GM23338 (cell line): Measurements from ENCODE around the gene MED27. TPM values are rescaled to one million over a fixed set of nuclear protein-coding genes. Genes with fewer than 3 reads are reported as not detected.
A peak's percentile ranks its signal among the peaks of the same experiment; 100 is the strongest.

ENCODE experiments used
- ATAC-seq: fragments of 200-7000 bp; cut with Tn5 transposase; 3 replicates; pipeline ENCODE4 v1.9.1; 2020
- DNase-seq: peaks from one replicate; pipeline ENCODE4 v3.0.0-alpha.2; 2015; ENCODE audit warnings: low spot score
- H2AFZ ChIP-seq: fragments of 200-600 bp; sonication (generic); 2 replicates; pipeline ENCODE4 v1.8.0; 2016; ENCODE audit warnings: antibody characterized with exemption, mild to moderate bottlenecking, moderate library complexity
- H3F3A ChIP-seq: fragments of 200-600 bp; sonication (generic); replicated peaks from 2 replicates; pipeline ENCODE4 v1.8.0; 2017; ENCODE audit warnings: antibody characterized with exemption, mixed run types, low read depth
- H3K27ac ChIP-seq: fragments of 200-600 bp; sonication (generic); 2 replicates; pipeline ENCODE4 v1.6.1; 2016; ENCODE audit warnings: low read depth
- H3K27me3 ChIP-seq: fragments of 200-600 bp; sonication (generic); 2 replicates; pipeline ENCODE4 v1.8.0; 2016; ENCODE audit warnings: mild to moderate bottlenecking, mixed run types, moderate library complexity; ENCODE audit not compliant: insufficient read depth
- H3K36me3 ChIP-seq: fragments of 200-600 bp; sonication (generic); 2 replicates; pipeline ENCODE4 v1.8.0; 2016; ENCODE audit warnings: mild to moderate bottlenecking; ENCODE audit not compliant: insufficient read depth
- H3K4me1 ChIP-seq: fragments of 200-600 bp; sonication (generic); 2 replicates; pipeline ENCODE4 v1.8.0; 2016; ENCODE audit warnings: mild to moderate bottlenecking, moderate library complexity; ENCODE audit not compliant: insufficient read depth
- H3K4me2 ChIP-seq: fragments of 200-600 bp; sonication (generic); 2 replicates; pipeline ENCODE4 v1.7.1; 2017; ENCODE audit warnings: mixed run types
- H3K4me3 ChIP-seq: fragments of 200-600 bp; sonication (generic); 2 replicates; pipeline ENCODE4 v1.6.1; 2016; ENCODE audit warnings: mixed run types
- H3K79me2 ChIP-seq: fragments of 200-600 bp; sonication (generic); replicated peaks from 2 replicates; pipeline ENCODE4 v1.8.0; 2017; ENCODE audit warnings: mild to moderate bottlenecking; ENCODE audit not compliant: insufficient read depth
- H3K9me2 ChIP-seq: fragments of 200-600 bp; sonication (generic); 2 replicates; pipeline ENCODE4 v1.8.0; 2017; ENCODE audit not compliant: insufficient read depth
- H4K20me1 ChIP-seq: fragments of 200-600 bp; sonication (generic); replicated peaks from 2 replicates; pipeline ENCODE4 v1.8.0; 2017; ENCODE audit warnings: mild to moderate bottlenecking; ENCODE audit not compliant: insufficient read depth
- H3K27ac Mint-ChIP-seq: 2 replicates; pipeline ENCODE4 v1.8.0; 2020; ENCODE audit warnings: inconsistent platforms, mild to moderate bottlenecking, moderate library complexity, mixed read lengths
- H3K27me3 Mint-ChIP-seq: 3 replicates; pipeline ENCODE4 v1.8.0; 2022; ENCODE audit warnings: low read depth, mild to moderate bottlenecking, moderate library complexity, mixed read lengths, inconsistent platforms; ENCODE audit not compliant: insufficient read depth, poor library complexity
- H3K36me3 Mint-ChIP-seq: 3 replicates; pipeline ENCODE4 v1.8.0; 2021; ENCODE audit warnings: low read depth, mild to moderate bottlenecking, inconsistent platforms, moderate library complexity, mixed read lengths
- H3K4me1 Mint-ChIP-seq: 3 replicates; pipeline ENCODE4 v1.8.0; 2020; ENCODE audit warnings: mild to moderate bottlenecking, inconsistent platforms, mixed read lengths
- H3K4me3 Mint-ChIP-seq: 3 replicates; pipeline ENCODE4 v1.8.0; 2021; ENCODE audit warnings: moderate library complexity, mild to moderate bottlenecking, inconsistent platforms, mixed read lengths
- H3K9me3 Mint-ChIP-seq: 3 replicates; pipeline ENCODE4 v1.8.0; 2020; ENCODE audit warnings: moderate library complexity, mild to moderate bottlenecking, inconsistent platforms, mixed read lengths
- CTCF ChIP-seq, 2 experiments: fragments of 200-600 bp in 1 of 2; sonication (generic) in 1 of 2; conservative IDR thresholded peaks; 2 replicates each; pipeline versions ENCODE4 v1.5.1 to v1.6.1; 2016 to 2017; ENCODE audit warnings: antibody characterized with exemption in 2 of 2, low read depth in 2 of 2, mild to moderate bottlenecking in 2 of 2, moderate library complexity in 1 of 2
- EZH2 ChIP-seq: fragments of 200-600 bp; sonication (generic); IDR thresholded peaks from one replicate; pipeline ENCODE4 v1.8.0; 2017; ENCODE audit warnings: antibody characterized with exemption, mild to moderate bottlenecking, low read depth; ENCODE audit not compliant: unreplicated experiment
- EZH2phosphoT487 ChIP-seq: fragments of 200-600 bp; sonication (generic); IDR thresholded peaks from one replicate; pipeline ENCODE4 v1.8.1; 2018; ENCODE audit warnings: antibody characterized with exemption; ENCODE audit not compliant: unreplicated experiment
- JUNB ChIP-seq: IDR thresholded peaks from one replicate; pipeline ENCODE4 v1.6.1; 2016; ENCODE audit warnings: antibody characterized with exemption; ENCODE audit not compliant: unreplicated experiment
- NANOG ChIP-seq: IDR thresholded peaks from 2 replicates; pipeline ENCODE4 v1.6.1; 2016; ENCODE audit warnings: antibody characterized with exemption, borderline replicate concordance
- POLR2AphosphoS5 ChIP-seq: IDR thresholded peaks from 2 replicates; pipeline ENCODE4 v1.6.1; 2016; ENCODE audit warnings: antibody characterized with exemption, low read depth
- polyA plus RNA-seq: library from polyadenylated mRNA; unstranded; fragments of >200 nt; fragmentation: Nextera tagmentation; extraction: Ambion mirVana; gene quantifications from 2 replicates; pipeline ENCODE4 v1.2.1, GENCODE V29; 2016
- total RNA-seq: library from RNA; depleted of rRNA; stranded (reverse); fragments of >200 nt; shearing (Covaris generic); gene quantifications from 2 replicates; pipeline ENCODE4 v1.2.3, GENCODE V29; 2014
- TF ChIP-seq, protein P1 (sequence below): IDR thresholded peaks from 2 replicates; pipeline ENCODE4 v1.6.1; 2016; ENCODE audit warnings: antibody characterized with exemption

Gene MED27
- total and polyA plus RNA-seq, 2 experiments from 2014 or later: 30.6 to 35.0 TPM

DNA sequence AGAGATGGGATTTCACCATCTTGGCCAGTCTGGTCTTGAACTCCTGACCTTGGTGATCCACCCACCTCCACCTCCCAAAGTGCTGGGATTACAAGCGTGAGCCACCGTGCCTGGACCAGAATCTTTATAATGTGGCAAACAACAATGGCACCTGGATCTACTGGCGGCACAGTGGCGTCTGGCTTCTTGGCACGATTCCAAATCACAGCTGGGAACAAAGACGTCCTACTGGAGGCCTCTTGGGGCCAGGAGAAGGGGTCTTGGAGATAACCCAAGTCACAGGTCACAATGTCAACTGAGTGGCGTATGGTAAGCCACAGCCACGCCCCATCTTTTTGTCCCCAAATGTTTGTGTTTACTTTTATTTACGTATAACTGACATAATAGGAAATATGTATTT, 262.0 kb downstream of the MED27 start:
- Histone ChIP-seq H3K4me3 (no peak overlapping the region), H3K27me3 (no peaks in the 10 kb centered on the region), H3K79me2 (no peaks in the 10 kb centered on the region), H3F3A (no peaks in the 10 kb centered on the region), H3K4me2 (peak overlapping the region; percentile 43; the same call in 1 of the 2 replicates), H3K9me2 (no peaks in the 10 kb centered on the region), H3K36me3 (no peaks in the 10 kb centered on the region), H3K27ac (no peak overlapping the region), H3K4me1 (peaks cover 7% of the 10 kb centered on the region), H2AFZ (no peak overlapping the region), H4K20me1 (no peaks in the 10 kb centered on the region)
- no peak for DNase-seq
- no peaks in the 10 kb centered on the region for H3K36me3 Mint-ChIP-seq
- H3K27me3 Mint-ChIP-seq: peaks cover 6% of the 10 kb centered on the region
- H3K27ac Mint-ChIP-seq: no peak overlapping the region
- H3K4me3 Mint-ChIP-seq: no peak overlapping the region
- no peaks in the 10 kb centered on the region; the same call in 2 of the 3 replicates for H3K9me3 Mint-ChIP-seq
- H3K4me1 Mint-ChIP-seq: peaks cover 30% of the 10 kb centered on the region
- ATAC-seq: no peak
- TF ChIP-seq JUNB: no peak
- TF ChIP-seq EZH2phosphoT487: no peak
- TF ChIP-seq, protein P1, sequence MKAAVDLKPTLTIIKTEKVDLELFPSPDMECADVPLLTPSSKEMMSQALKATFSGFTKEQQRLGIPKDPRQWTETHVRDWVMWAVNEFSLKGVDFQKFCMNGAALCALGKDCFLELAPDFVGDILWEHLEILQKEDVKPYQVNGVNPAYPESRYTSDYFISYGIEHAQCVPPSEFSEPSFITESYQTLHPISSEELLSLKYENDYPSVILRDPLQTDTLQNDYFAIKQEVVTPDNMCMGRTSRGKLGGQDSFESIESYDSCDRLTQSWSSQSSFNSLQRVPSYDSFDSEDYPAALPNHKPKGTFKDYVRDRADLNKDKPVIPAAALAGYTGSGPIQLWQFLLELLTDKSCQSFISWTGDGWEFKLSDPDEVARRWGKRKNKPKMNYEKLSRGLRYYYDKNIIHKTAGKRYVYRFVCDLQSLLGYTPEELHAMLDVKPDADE: no peak

- no peak for TF ChIP-seq CTCF (conservative IDR thresholded peaks at IDR 0.05; ENCODE audit: low read depth in 2 of 2)
- TF ChIP-seq EZH2: no peak
- no peak for TF ChIP-seq POLR2AphosphoS5
- no peak for TF ChIP-seq JUNB
- no peak for TF ChIP-seq NANOG
- H3F3A ChIP-seq: no peaks in the 10 kb centered on the region
- no peak for DNase-seq
- no peaks in the 10 kb centered on the region for H4K20me1 ChIP-seq
- H3K9me3 Mint-ChIP-seq: no peaks in the 10 kb centered on the region; the same call in 2 of the 3 replicates
- no peaks in the 10 kb centered on the region for H3K79me2 ChIP-seq
- H3K4me2 ChIP-seq: no peak overlapping the region
- peaks cover 7% of the 10 kb centered on the region for H3K27me3 Mint-ChIP-seq
- no peak overlapping the region for H3K27ac Mint-ChIP-seq
- H3K36me3 Mint-ChIP-seq: no peaks in the 10 kb centered on the region
- no peak overlapping the region for H3K27ac ChIP-seq
- H3K4me1 ChIP-seq: peaks cover 7% of the 10 kb centered on the region
- no peak overlapping the region for H3K4me3 ChIP-seq
- H3K9me2 ChIP-seq: no peaks in the 10 kb centered on the region
- H3K4me1 Mint-ChIP-seq: peaks cover 30% of the 10 kb centered on the region
- no peak overlapping the region for H2AFZ ChIP-seq
- H3K36me3 ChIP-seq: no peaks in the 10 kb centered on the region
- H3K4me3 Mint-ChIP-seq: no peak overlapping the region
- no peaks in the 10 kb centered on the region for H3K27me3 ChIP-seq
- ATAC-seq: no peak
Observed at GRCh38 chr9:131817073-131817472, 262.6 kb downstream of the MED27 start.
